GM21528 (cell line): ENCODE data around the gene TMEM203.
A peak's percentile ranks its signal among the peaks of the same experiment; 100 is the strongest.
"Not testable (repeated sequence)": the region's sequence is repeated elsewhere in the genome, so short reads cannot be mapped to it uniquely, and the experiment has no call there.

Experiments used
- ATAC-seq: cut with Tn5 transposase; IDR thresholded peaks from one replicate; pipeline ENCODE4 v1.9.1; 2021; ENCODE audit warnings: mild to moderate bottlenecking, moderate library complexity; ENCODE audit not compliant: unreplicated experiment, low FRiP score

Gene TMEM203, protein sequence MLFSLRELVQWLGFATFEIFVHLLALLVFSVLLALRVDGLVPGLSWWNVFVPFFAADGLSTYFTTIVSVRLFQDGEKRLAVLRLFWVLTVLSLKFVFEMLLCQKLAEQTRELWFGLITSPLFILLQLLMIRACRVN

GRCh38 chr9:137205126-137206069 is at the start of gene TMEM203, which contains the start of gene NDOR1:
TMEM203 (minus strand) TSS chr9:137205648; CDS start chr9:137205414, 234 bp downstream.
NDOR1 (plus strand) TSS chr9:137205700; CDS start chr9:137205778, 78 bp downstream.
- ATAC-seq = peak; percentile 49

- ATAC-seq = peak; percentile 66
Observed at GRCh38 chr9:137254624-137255447, 49.4 kb upstream of the TMEM203 start, which contains the start of gene NELFB. NELFB (plus strand) TSS chr9:137255327.

DNA sequence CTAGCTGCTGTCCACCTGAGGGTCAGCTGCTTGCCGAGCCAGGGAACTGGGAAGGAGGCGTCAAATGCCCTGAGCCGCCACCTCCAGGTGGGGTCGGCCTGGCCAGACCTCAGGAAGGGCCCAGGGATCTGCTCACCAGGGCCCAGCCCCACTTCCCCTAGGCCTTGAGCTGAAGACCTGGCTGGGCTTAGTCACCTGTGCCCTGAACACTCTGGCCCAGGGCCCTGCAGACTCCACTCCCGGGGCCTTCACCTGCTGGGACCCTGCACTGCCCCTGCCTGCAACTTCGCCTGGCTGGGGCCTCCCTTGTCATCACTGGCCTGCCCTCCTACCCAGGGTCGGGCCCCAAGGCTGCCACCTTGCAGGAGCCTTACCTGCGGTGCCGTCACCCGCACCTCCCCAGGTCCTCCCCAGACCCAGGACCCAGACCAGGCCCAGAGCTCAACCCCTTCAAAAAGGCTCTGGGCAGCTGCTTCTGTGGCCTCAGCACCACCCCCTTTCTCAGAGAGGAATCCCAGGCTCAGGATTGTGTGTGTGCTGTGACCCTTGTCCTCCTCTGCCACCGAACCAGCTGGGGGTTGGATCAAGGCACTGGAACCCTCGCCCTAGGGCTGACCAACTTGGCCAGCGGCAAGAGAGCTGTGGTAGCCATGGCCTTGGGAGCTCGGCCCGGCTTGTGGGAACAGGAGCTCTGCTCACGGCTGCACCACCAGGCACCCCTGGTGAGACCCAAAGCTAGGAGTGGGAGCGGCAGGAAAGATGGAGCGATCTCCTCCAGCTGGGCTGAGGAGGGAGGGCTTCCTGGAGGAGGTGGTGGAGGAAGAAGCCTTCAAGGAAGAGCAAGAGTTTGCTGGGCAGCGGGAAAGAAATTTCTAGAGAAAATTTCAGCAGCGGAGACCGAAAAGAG is 48.5 kb upstream of the TMEM203 start:
- no peak for ATAC-seq

DNA sequence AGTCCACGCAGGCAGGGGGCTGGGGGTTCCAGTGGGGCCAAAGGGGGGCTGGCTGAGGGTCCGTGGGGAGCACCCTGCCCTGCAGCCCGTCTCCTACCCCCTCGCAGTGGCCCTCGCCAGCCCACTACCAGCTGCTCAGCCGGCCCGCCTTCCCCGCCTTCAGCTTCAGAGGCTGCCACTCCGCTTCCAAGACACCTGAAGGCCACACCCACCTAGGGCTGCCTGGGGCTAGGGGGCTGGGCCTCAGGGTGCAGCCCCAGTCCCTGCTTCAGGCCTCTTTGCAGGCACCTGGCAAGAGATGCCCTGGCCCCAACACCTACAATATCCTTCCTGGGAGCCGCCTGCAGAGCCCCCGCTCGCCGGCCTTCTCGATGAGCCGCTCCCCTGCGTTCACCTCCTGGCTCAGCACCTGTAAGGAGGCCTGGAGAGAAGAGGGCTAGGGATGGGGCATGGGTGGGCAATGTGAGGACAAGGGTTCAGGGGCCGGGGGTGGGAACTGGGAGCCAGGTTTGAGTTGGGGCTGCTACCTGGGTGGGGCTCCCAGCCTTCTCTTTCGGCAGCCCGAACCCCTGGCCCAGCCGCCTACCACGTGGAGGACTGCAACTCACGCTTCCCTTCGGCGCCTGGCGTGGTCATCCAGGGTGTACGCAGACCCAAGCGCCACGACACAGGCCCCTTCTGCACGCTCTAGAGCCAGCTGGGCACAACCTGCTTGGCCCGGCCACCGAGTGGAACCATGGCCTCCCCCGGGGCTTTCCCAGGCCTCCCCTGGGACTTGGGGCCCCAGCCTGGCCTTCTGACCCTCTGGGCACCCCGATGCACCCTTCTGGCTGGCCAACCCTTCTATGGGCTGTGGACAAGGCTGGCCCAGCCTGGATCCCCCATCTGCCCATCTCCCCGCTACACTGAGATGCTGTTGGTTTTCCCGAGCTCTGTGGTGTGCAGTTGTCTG is 47.4 kb upstream of the TMEM203 start:
- ATAC-seq = no peak

GRCh38 chr9:137251490-137252268 is 46.2 kb upstream of the TMEM203 start:
- ATAC-seq = no peak

- ATAC-seq = no peak
Observed at GRCh38 chr9:137251194-137251461, 45.7 kb upstream of the TMEM203 start, which contains the start of gene STPG3. STPG3 (plus strand) TSS chr9:137251286; CDS start chr9:137251287, 1 bp downstream.

DNA sequence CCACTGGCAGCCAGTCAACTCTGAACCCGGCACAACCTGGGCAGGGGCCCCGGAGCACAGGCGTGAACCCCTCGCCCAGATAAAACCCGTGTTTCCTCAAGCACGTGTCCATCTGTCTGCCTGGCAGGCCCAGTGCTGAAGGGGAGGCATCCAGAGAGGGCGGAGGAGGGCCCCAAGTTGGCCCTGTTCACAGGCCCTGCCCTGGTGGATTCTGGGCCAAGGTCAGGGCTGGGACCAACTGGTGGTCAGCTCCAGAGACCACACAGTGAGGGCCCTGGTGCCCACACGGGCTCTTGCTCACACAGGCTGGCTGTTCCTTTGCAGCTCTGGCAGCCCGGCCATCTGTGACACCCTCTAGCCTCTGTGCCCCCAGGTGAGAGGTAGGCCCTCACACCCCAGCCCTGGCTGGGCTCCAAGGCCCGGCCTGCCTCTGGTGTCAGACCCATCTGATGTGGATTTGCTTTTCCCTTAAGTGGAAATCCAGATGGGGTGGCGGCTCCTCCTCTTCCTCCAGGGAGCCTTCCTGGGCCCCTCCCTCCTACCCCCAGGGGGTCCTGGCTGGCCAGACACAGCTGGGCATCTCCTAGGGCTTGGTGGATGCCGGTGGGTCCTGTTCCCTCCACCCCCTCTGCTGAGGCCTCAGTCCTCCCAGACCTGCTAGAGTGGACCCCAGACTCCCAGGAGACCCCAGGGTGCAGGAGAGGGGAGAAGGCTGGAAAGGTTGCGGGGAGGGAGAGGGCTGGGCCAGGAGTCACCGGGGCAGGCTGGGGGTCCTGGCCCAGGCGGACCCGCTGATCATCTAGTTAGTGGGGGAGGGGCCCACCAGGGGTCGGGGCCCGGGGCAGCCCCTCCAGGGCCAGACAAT is 45.1 kb upstream of the TMEM203 start:
- no peak for ATAC-seq

DNA sequence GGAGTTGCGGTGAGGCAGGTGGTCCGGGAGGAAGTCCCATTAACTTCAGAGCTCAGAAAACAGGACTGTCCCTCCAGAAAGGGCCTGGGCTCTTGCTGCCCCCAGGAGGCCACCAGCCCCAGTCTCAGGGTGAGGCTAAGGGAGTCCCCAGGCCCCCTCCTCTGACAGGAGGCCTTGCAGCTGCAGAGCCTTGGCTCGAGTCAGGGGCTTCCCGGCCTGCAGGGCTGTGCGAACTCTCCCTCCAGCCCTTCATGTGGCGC is 42.4 kb upstream of the TMEM203 start:
- ATAC-seq = no peak

DNA sequence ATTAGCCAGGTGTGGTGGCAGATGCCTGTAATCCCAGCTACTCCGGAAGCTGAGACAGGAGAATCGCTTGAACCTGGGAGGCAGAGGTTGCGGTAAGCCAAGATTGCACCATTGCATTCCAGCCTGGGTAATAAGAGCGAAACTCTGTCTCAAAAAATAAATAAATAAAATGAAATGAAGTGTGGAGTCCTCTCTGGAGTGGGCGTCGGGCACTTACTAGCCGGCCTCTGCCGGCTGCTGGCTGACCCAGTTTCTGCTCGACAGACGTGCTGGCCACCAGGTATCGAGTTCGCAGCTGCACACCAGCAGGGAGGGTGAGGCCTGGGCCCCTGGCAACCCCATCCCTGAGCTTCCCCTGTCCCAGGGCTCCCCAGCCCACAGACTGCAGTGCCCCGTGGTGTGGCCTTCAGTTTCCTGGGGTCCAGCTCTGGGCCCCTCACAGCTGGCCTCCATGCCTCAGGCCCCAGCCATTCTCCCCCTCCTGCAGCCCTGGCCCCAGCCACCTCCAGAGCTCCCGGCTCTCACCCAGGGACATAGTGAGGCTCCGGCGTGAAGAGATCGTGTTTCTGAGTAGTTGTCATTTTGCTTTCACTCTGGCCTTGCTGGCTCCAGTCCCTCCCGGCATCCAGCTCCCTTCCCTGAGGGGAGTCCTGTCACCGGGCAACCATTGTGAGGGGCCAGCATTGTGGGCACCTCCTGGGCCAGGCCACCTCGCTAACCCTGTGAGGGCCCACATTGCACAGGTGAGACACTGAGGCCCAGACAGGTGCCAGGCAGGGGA is 41.9 kb upstream of the TMEM203 start:
- no peak for ATAC-seq

GRCh38 chr9:137245450-137246421 is 40.3 kb upstream of the TMEM203 start:
- no peak for ATAC-seq

GRCh38 chr9:137244486-137245449 is 39.3 kb upstream of the TMEM203 start:
- no peak for ATAC-seq

GRCh38 chr9:137243626-137244485 is 38.4 kb upstream of the TMEM203 start:
- no peak for ATAC-seq

DNA sequence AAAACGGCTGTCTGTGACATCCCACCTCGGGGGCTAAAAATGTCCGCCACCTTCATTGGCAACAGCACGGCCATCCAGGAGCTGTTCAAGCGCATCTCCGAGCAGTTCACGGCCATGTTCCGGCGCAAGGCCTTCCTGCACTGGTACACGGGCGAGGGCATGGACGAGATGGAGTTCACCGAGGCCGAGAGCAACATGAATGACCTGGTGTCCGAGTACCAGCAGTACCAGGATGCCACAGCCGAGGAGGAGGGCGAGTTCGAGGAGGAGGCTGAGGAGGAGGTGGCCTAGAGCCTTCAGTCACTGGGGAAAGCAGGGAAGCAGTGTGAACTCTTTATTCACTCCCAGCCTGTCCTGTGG is 37.8 kb upstream of the TMEM203 start:
- not testable (repeated sequence) for ATAC-seq
